Measurements from ENCODE around the gene SAP30L.

SAP30L gene

DNA sequence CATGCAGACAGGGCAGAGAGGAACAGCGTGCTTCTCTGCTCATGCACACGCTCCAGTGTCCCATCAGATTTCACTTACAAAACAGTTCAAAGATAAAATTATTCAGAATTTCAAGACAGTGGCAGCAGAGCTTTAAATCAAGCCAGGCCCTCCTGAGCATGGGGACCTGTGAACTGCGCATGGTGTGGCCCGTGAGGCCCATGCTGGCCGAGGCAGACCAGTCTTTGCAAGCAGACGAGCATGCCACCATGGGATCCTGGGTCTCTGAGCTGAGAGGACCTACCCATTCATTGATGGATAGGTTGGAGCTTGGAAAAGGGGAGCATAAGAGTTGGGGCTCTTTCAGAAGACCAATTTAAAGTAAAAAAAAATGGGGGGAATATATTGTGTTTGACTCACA is 35.0 kb upstream of the SAP30L start:
- no peak for ATAC-seq
- no peak overlapping the region for H3K27ac Mint-ChIP-seq
- no peaks in the 10 kb centered on the region for H3K27me3 Mint-ChIP-seq
- no peaks in the 10 kb centered on the region for H3K9me3 Mint-ChIP-seq
- H3K4me3 Mint-ChIP-seq, result no peak overlapping the region
- H3K36me3 Mint-ChIP-seq, result peaks cover 46% of the 10 kb centered on the region
- H3K4me1 Mint-ChIP-seq, result peaks cover 6% of the 10 kb centered on the region

DNA sequence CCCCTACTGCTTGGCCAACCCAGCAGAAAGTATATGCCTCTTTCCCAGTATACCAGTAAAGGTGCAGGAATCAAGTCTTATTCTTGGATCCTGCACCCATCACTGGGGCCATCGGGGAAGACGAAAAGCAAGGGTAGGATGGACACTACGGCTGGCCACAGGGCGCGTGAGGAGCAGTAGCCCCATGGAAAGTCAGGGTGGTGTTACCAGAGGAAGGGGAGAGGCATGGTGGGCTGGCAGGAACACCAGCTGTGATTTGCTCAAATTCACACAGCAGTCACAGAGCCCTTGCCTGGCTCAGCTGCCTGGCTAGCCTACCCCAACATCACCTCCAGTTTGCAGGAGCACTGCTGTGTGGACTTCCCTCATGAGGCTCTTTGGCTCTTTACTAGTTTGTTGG is 34.5 kb upstream of the SAP30L start:
- H3K36me3 Mint-ChIP-seq, result peaks cover 46% of the 10 kb centered on the region
- no peaks in the 10 kb centered on the region for H3K27me3 Mint-ChIP-seq
- no peak overlapping the region for H3K27ac Mint-ChIP-seq
- H3K4me3 Mint-ChIP-seq, result no peak overlapping the region
- no peak for ATAC-seq
- H3K9me3 Mint-ChIP-seq, result no peaks in the 10 kb centered on the region
- H3K4me1 Mint-ChIP-seq, result peaks cover 6% of the 10 kb centered on the region

DNA sequence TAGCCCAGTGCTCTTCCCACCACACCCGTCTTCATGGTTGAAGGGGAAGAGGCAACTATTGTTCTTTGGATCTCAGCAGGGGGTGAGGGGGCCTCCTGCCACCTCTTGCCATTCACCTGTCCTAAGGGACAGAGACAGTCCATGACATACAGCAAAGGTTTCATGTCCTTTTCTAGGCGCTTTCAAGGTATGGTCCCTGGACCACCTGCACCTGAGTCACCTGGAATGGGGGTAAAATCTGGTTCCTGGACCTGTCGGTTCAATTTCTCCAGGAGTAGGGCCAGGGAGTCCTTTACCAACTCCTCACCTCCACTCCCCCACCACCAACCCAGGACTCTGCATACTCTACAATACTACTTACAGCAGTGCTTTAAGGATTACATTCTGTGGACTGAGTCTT is 33.5 kb upstream of the SAP30L start:
- H3K36me3 Mint-ChIP-seq, result peaks cover 42% of the 10 kb centered on the region
- H3K9me3 Mint-ChIP-seq, result no peaks in the 10 kb centered on the region

DNA sequence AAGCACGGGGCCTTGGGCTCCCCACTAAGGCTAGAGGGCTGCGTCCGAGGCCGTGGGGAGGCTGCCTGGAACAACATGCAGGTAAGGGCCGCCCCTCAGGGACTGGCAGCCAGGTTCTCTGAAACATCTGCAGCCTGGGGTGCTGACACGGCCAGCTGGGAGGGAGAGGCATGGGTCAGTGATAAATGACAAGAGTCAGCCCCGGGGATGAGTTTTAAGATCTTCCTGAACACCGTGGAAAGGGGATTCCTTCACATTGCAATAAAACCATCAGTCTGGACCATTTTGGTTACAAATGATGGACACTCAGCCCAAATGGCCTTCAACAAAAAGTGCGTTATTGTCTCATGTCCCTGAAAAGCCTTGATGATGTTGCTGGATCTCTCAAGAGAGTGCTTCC is 32.9 kb upstream of the SAP30L start:
- no peaks in the 10 kb centered on the region for H3K9me3 Mint-ChIP-seq
- ATAC-seq, result no peak
- no peak overlapping the region for H3K27ac Mint-ChIP-seq
- H3K4me3 Mint-ChIP-seq, result no peak overlapping the region
- peaks cover 13% of the 10 kb centered on the region for H3K4me1 Mint-ChIP-seq
- H3K27me3 Mint-ChIP-seq, result no peaks in the 10 kb centered on the region
- H3K36me3 Mint-ChIP-seq, result peaks cover 42% of the 10 kb centered on the region

More for the DNA sequence above, 33.5 kb upstream of the SAP30L start:
- Mint-ChIP-seq H3K4me1 (peaks cover 13% of the 10 kb centered on the region), H3K4me3 (no peak overlapping the region), H3K27me3 (no peaks in the 10 kb centered on the region), H3K27ac (no peak overlapping the region)
- ATAC-seq, result no peak

DNA sequence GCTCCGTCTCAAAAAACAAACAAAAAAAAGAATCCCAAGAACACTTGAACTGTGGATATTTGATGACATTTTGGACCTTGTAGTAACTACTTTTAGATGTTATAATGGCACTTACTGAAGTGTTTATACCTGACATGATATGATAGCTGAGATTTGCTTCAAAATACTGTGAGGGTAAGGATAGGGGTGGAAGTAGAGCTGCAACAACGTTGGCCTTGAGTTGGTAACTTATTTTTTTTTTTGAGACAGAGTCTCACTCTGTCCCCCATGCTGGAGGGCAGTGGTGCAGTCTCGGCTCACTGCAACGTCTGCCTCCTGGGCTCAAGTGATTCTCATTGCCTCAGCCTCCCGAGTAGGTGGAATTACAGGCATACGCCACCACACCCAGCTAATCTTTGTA is 30.7 kb upstream of the SAP30L start:
- Mint-ChIP-seq H3K27me3 (no peaks in the 10 kb centered on the region), H3K4me1 (peaks cover 13% of the 10 kb centered on the region), H3K4me3 (no peak overlapping the region), H3K9me3 (no peaks in the 10 kb centered on the region), H3K27ac (no peak overlapping the region), H3K36me3 (peaks cover 51% of the 10 kb centered on the region)
- no peak for ATAC-seq

DNA sequence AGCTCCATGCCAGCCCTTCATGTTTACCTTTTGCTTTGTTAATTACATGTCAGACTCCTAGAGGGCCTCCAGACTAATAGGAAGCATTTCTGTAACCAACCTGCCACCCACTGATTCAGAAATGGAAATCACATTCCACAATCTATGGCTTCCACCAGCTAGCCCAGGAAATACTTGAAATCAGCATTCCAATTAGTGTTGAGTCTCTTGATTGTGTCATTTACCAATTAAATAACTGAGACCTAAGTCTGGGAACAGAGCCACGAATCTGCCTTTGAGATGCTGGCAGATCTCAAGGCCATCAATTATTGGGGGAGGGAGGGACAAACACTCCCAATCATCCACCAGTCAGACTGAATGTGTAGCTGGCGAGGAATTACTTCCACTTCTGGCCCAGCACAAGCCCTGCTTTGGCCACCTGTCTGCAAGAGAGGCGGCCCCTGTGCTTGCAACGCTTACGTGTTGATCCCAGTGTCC is 27.4 kb upstream of the SAP30L start:
- Mint-ChIP-seq H3K27ac (no peak overlapping the region), H3K4me1 (peaks cover 13% of the 10 kb centered on the region), H3K36me3 (peaks cover 58% of the 10 kb centered on the region), H3K9me3 (peaks cover 3% of the 10 kb centered on the region), H3K27me3 (no peaks in the 10 kb centered on the region), H3K4me3 (no peak overlapping the region)
- ATAC-seq, result no peak

DNA sequence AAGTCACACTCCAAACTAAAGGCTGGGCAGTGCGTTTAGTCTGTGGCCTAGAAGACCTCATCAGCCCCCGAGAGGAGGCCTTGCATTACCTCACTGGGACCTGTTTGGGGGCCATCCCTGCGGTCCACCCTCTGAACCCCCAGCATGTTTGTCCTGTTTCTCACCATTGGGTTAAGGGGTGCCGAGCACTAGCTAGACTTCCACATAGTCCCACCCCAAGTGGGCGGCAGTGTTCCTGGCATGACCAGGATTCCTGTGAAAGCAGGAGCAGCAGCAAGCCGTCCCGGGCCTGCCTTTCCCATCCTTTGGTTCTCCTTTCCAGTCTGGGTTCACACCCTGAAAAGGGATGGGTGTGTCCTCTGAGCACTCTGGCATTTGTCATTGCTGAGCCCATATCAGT is 26.6 kb upstream of the SAP30L start:
- no peak for ATAC-seq
- Mint-ChIP-seq H3K27me3 (no peaks in the 10 kb centered on the region), H3K4me1 (peaks cover 16% of the 10 kb centered on the region), H3K36me3 (peaks cover 59% of the 10 kb centered on the region), H3K4me3 (no peak overlapping the region), H3K9me3 (peaks cover 9% of the 10 kb centered on the region), H3K27ac (no peak overlapping the region)

DNA sequence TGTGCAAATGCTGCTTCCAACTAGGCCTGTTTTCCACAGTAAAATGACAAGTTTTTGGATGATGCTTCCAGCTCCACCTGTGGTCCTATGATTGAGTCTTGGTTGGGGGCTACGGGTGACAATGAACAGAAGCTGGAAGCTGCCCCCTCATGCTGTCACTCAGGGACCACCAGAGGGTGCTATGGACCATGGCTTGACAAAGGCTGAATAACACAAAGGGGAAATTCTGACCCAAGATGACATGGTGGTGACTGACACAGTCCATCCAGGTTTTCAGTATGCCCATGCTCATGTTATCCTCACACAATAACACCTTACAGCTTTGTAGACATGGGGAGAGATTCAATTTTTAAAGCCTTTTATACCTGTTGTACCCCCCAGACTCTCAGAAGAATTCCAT is 23.9 kb upstream of the SAP30L start:
- H3K27me3 Mint-ChIP-seq, result no peaks in the 10 kb centered on the region
- H3K9me3 Mint-ChIP-seq, result peaks cover 10% of the 10 kb centered on the region
- H3K4me1 Mint-ChIP-seq, result peaks cover 12% of the 10 kb centered on the region
- H3K36me3 Mint-ChIP-seq, result peaks cover 56% of the 10 kb centered on the region
- ATAC-seq, result no peak
- no peak overlapping the region for H3K4me3 Mint-ChIP-seq
- no peak overlapping the region for H3K27ac Mint-ChIP-seq

DNA sequence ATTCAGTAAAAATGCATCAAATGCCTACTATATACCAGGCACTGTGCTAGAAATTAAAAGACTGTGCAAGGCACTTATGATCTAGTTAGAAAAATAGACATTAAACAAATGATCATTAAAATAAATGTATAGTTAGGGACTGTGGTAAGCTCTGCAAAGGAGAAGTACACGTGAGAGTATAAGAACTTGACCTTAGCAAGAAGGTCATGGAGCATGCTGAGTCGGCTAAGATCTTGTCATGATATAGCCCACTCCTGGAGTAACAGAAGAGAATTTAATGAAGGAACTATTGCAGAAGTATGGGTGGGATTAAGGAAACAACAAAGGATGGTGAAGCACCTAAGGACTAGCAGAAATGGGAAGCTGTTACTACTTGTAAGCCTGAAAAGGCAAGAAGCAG is 23.5 kb upstream of the SAP30L start:
- Mint-ChIP-seq H3K36me3 (peaks cover 56% of the 10 kb centered on the region), H3K27ac (no peak overlapping the region), H3K9me3 (peaks cover 10% of the 10 kb centered on the region), H3K4me1 (peaks cover 10% of the 10 kb centered on the region), H3K27me3 (no peaks in the 10 kb centered on the region), H3K4me3 (no peak overlapping the region)
- no peak for ATAC-seq

DNA sequence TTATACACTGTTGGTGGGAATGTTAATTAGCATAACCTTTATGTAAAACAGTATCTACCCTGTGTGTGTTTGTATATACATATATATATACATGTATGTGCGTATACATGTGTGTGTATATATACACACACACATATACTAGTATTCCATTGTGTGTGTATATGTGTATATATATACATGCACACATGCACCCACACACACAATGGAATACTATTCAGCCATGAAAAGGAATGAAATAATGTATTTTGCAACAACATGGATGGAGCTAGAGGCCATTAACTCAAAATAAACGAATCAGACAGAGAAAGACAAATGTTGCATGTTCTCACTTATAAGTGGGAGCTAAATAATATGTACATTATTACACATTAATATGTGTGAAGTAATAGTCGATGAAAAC is 17.6 kb upstream of the SAP30L start:
- Mint-ChIP-seq H3K4me3 (no peak overlapping the region), H3K4me1 (peaks cover 10% of the 10 kb centered on the region), H3K27me3 (no peaks in the 10 kb centered on the region), H3K36me3 (peaks cover 25% of the 10 kb centered on the region), H3K27ac (no peak overlapping the region), H3K9me3 (peaks cover 7% of the 10 kb centered on the region)
- ATAC-seq, result no peak

DNA sequence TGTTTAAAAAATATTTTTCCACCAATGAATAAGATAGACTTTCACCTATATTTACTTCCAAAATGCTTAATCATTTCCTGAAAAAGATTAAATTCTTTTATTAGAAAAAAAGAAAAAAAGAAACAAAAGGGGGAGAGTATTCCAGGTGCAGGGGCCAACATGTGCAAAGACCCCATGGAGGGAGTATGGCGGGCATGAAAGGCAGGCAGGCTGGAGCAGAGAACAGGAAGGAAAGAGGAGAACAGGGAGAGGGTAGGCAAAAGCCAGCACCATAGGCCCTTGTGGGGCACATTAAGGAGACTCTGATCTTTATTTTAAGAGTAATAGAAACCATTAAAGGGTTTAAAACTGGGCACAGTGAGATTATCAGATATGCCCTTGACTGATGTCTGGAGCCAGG is 16.5 kb upstream of the SAP30L start:
- Mint-ChIP-seq H3K27me3 (no peaks in the 10 kb centered on the region), H3K9me3 (no peaks in the 10 kb centered on the region), H3K4me1 (peaks cover 4% of the 10 kb centered on the region), H3K27ac (no peak overlapping the region), H3K36me3 (peaks cover 24% of the 10 kb centered on the region), H3K4me3 (no peak overlapping the region)
- no peak for ATAC-seq

DNA sequence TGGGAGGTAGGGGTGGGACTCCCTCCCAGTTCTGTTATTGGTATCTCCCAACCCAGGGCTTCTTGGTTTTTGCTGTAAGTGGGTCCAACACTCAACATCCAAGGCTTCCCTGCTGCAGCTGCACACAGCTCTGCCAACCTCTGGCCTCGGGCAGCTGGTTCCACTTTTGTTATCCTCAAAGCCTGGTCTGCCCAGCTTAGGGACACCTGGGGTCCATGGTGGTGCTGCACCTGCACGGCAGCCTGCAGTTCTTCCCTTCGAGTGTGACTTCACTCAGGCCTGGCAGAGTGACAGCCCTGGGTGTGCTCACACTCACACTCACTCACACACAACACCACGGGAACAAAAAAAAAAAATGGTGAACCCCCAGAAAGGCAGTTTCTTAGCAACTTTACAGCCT is 15.3 kb upstream of the SAP30L start:
- H3K9me3 Mint-ChIP-seq, result no peaks in the 10 kb centered on the region

DNA sequence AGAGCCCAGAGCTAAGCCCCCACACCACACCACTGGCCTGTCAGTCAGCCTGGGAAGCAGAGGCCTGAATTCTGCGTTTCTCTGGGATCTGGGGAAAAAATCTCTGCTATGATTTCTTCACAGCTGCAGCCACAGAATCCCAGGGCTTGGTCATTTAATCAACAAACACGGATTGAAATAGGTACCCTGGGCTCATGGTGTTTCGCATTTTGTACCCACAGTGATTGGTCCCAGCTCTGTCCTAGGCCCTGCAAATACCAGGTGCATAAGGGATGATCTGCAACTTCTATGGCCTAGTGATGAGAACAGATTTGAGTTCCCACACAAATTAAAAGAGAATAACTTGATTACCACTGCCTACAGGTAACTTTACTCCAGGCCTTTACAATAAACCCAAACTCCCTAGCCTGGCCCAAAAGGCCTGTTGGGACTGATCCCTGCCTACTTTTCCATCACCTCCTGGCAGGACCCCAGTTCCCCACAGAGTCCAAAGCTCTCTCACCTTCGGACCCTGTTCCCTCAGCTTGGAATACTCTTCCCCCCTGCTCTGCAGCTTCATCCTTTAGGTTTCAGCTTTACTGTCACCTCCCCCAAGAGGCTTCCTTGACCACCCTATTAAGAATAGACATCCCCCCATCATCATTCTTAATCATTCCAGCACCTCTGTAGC is 14.7 kb upstream of the SAP30L start:
- no peaks in the 10 kb centered on the region for H3K4me1 Mint-ChIP-seq
- ATAC-seq, result no peak
- peaks cover 31% of the 10 kb centered on the region for H3K36me3 Mint-ChIP-seq
- no peak overlapping the region for H3K27ac Mint-ChIP-seq
- no peaks in the 10 kb centered on the region for H3K27me3 Mint-ChIP-seq
- H3K4me3 Mint-ChIP-seq, result no peak overlapping the region
- H3K9me3 Mint-ChIP-seq, result no peaks in the 10 kb centered on the region

More for the DNA sequence above, 15.3 kb upstream of the SAP30L start:
- Mint-ChIP-seq H3K4me1 (no peaks in the 10 kb centered on the region), H3K27me3 (no peaks in the 10 kb centered on the region), H3K36me3 (peaks cover 26% of the 10 kb centered on the region), H3K4me3 (no peak overlapping the region), H3K27ac (no peak overlapping the region)
- ATAC-seq, result no peak

DNA sequence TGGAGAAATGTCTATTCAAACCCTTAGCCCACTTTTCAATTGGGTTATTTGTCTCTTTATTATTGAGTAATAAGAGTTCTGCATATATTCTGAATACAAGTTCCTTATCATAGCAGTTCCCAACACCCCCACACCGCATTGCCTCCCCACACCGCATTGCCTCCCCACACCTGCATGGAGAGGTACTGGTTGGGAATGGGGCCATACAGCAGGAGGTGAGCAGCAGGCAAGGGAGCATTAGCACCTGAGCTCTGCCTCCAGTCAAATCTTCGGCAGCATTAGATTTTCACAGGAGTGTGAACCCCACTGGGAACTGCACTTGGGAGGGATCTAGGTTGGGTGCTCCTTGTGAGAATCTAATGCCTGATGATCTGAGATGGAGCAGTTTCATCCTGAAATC is 10.6 kb upstream of the SAP30L start:
- Mint-ChIP-seq H3K4me1 (no peaks in the 10 kb centered on the region), H3K4me3 (no peak overlapping the region), H3K27me3 (no peaks in the 10 kb centered on the region), H3K27ac (no peak overlapping the region), H3K9me3 (no peaks in the 10 kb centered on the region), H3K36me3 (peaks cover 62% of the 10 kb centered on the region)
- ATAC-seq, result no peak

DNA sequence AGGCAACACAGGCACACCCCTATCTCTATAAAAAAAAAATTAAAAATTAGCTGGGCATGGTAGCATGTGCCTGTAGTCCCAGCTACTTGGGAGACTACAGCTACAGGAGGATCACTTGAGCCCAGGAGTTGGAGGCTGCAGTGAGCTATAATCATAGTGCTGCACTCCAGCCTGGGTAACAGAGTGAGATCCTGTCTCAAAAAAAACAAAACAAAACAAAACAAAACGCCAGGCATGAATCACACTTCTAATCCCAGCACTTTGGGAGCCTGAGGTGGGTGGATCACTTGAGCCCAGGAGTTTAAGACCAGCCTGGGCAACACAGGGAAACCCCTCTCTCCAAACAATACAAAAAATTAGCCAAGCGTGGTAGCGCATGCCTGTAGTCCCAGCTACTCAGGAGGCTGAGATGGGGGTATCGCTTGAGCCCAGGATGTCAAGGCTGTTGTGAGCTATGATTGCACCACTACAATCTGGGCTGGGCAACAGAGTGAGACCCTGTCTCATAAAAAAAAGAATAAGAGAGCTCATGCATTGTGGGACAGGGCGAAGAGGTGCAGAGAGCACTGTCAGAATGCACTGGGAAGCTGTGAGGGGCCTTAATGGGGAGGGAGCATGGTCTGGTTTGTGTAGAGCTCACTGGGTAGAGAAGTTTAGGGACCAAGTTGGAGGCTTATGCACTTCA is 8.4 kb upstream of the SAP30L start:
- no peaks in the 10 kb centered on the region for H3K9me3 Mint-ChIP-seq
- H3K4me1 Mint-ChIP-seq, result peaks cover 8% of the 10 kb centered on the region

DNA sequence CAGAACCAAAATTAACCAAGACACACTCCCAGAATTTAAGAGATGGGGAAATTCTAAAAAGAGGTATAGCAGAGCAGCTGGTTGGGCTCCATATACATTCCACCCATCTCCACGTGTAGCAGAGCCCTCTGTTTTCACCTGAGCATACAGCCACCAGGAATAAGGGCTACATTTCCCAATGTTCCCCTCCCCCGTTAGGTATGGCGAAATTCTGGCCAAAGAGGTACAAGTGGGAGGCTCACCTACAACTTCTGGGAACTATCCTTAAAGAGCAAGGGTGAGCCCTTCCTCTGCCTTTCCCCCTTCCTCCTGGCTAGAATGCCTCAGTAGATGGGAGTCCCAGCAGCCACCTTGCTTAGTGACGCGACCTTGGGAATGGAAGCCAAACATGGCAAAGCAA is 5.3 kb upstream of the SAP30L start:
- H3K27ac Mint-ChIP-seq, result no peak overlapping the region
- no peak for ATAC-seq
- no peak overlapping the region for H3K4me3 Mint-ChIP-seq

More for the DNA sequence above, 8.4 kb upstream of the SAP30L start:
- H3K4me3 Mint-ChIP-seq, result no peak overlapping the region
- peaks cover 79% of the 10 kb centered on the region for H3K36me3 Mint-ChIP-seq
- no peaks in the 10 kb centered on the region for H3K27me3 Mint-ChIP-seq
- H3K27ac Mint-ChIP-seq, result no peak overlapping the region
- ATAC-seq, result no peak

More for the DNA sequence above, 5.3 kb upstream of the SAP30L start:
- Mint-ChIP-seq H3K4me1 (peaks cover 26% of the 10 kb centered on the region), H3K27me3 (no peaks in the 10 kb centered on the region), H3K9me3 (no peaks in the 10 kb centered on the region), H3K36me3 (peaks cover 59% of the 10 kb centered on the region)

All from stimulated activated memory B cell treated with anti-CD40 and anti-IgM and Interleukin-4, amounts not matched to agents 10 μg/mL and 1 μg/mL and 100 μg/mL, for 72 hours (primary cell).